GM10266 (cell line): ENCODE results near the gene CHRNB2.

ENCODE experiments used
- DNase-seq: peaks from one replicate; pipeline ENCODE4 v3.0.0; 2012; ENCODE audit errors: extremely low spot score
- CTCF ChIP-seq: IDR thresholded peaks from 2 replicates; pipeline ENCODE4 v1.5.1; 2012; ENCODE audit warnings: mild to moderate bottlenecking, low read depth; ENCODE audit not compliant: control insufficient read depth, insufficient read depth; ENCODE audit errors: missing control alignments

The CHRNB2 gene

GRCh38 chr1:154584267-154584994 is 16.9 kb downstream of the CHRNB2 start:
- no peak for TF ChIP-seq CTCF
- no peak for DNase-seq

- TF ChIP-seq CTCF = no peak
- no peak for DNase-seq
These were observed 18.7 kb downstream of the CHRNB2 start for GRCh38 chr1:154586231-154586630.

- TF ChIP-seq CTCF = no peak
- no peak for DNase-seq
These were observed 19.1 kb downstream of the CHRNB2 start for GRCh38 chr1:154586641-154587040.

- no peak for TF ChIP-seq CTCF
- DNase-seq = no peak
These were observed 22.2 kb downstream of the CHRNB2 start for GRCh38 chr1:154589780-154590179.

GRCh38 chr1:154590756-154591155 is 23.2 kb downstream of the CHRNB2 start:
- no peak for DNase-seq
- TF ChIP-seq CTCF = no peak

GRCh38 chr1:154591206-154591605 is 23.6 kb downstream of the CHRNB2 start:
- DNase-seq = no peak
- TF ChIP-seq CTCF = no peak

- TF ChIP-seq CTCF = no peak
- DNase-seq = no peak
These were observed 25.8 kb downstream of the CHRNB2 start for GRCh38 chr1:154593390-154593789.
